Measurements from ENCODE around the gene BATF. TPM values are rescaled to one million over a fixed set of nuclear protein-coding genes. Genes with fewer than 3 reads are reported as not detected.

BATF gene
- polyA plus RNA-seq, 1 of the 3 experiments (the other 2 are of a cell fraction), result not detected

DNA sequence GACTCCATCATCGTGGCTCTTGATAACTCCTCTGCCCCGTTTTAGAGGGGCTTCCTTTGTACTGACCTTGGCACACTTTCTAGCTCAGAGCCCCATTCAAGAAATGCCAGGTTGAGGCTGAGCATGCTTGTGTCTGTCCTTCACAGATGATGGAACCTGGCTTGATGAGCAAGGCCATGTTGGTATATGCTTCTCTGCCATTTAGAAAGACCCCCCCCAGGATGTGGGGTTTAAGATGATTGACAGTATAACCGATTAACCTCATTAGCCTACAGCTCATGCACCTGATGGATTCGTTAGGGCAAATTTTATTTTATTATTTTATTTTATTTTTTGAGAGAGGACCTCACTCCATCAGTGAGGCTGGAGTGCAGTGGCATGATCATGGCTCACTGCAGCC is 21.0 kb downstream of the BATF start:
- Histone ChIP-seq H3K4me3 (ENCODE audit: low read depth in 2 of 2, low read length in 1 of 2) (no peak overlapping the region), H2AFZ (ENCODE audit: low read depth) (no peak overlapping the region), H3K27me3 (ENCODE audit: insufficient read depth) (no peaks in the 10 kb centered on the region), H3F3A (replicated peaks; ENCODE audit: insufficient read depth) (no peaks in the 10 kb centered on the region), H3K9me3 (no peaks in the 10 kb centered on the region), H3K36me3 (replicated peaks in 1 of 2; ENCODE audit: control insufficient read depth in 1 of 2, insufficient read depth in 2 of 2, low read length in 1 of 2) (no peaks in the 10 kb centered on the region), H4K20me1 (ENCODE audit: insufficient read depth) (no peaks in the 10 kb centered on the region), H3K27ac (ENCODE audit: low read depth in 2 of 2, low read length in 1 of 2) (no peak overlapping the region), H3K9ac (no peak overlapping the region), H3K79me2 (ENCODE audit: insufficient read depth) (no peaks in the 10 kb centered on the region), H3K9me2 (no peaks in the 10 kb centered on the region), H3K4me1 (ENCODE audit: control insufficient read depth in 1 of 2, insufficient read depth in 2 of 2, low read depth in 1 of 2, low read length in 1 of 2) (no peaks in the 10 kb centered on the region), H3K4me2 (no peak overlapping the region)
- POLR2A ChIA-PET, result interaction anchor here (0.8 kb wide), 1 partner anchor 11 kb away, joined by 3 read pairs; no protein-coding TSS in a partner anchor
- TF ChIP-seq FOSL2 (IDR thresholded peaks at IDR 0.05; ENCODE audit: borderline replicate concordance, low read depth) (no peak), EP300 (IDR thresholded peaks at IDR 0.05; ENCODE audit: borderline replicate concordance in 1 of 2, low read depth in 1 of 2, low read length in 1 of 2) (no peak), RXRA (IDR thresholded peaks at IDR 0.05; ENCODE audit: borderline replicate concordance, low read depth) (no peak), RFX5 (IDR thresholded peaks at IDR 0.05; ENCODE audit: low read length) (no peak), CTCF (IDR thresholded peaks at IDR 0.05) (no peak), MEF2A (IDR thresholded peaks at IDR 0.05; ENCODE audit: borderline replicate concordance, low read depth) (no peak), IRF3 (IDR thresholded peaks at IDR 0.05; ENCODE audit: low read depth, low read length) (no peak), ELF1 (IDR thresholded peaks at IDR 0.05) (no peak), EZH2phosphoT487 (IDR thresholded peaks at IDR 0.05; ENCODE audit: borderline replicate concordance, low read depth) (no peak)
- TF ChIP-seq, protein P1, sequence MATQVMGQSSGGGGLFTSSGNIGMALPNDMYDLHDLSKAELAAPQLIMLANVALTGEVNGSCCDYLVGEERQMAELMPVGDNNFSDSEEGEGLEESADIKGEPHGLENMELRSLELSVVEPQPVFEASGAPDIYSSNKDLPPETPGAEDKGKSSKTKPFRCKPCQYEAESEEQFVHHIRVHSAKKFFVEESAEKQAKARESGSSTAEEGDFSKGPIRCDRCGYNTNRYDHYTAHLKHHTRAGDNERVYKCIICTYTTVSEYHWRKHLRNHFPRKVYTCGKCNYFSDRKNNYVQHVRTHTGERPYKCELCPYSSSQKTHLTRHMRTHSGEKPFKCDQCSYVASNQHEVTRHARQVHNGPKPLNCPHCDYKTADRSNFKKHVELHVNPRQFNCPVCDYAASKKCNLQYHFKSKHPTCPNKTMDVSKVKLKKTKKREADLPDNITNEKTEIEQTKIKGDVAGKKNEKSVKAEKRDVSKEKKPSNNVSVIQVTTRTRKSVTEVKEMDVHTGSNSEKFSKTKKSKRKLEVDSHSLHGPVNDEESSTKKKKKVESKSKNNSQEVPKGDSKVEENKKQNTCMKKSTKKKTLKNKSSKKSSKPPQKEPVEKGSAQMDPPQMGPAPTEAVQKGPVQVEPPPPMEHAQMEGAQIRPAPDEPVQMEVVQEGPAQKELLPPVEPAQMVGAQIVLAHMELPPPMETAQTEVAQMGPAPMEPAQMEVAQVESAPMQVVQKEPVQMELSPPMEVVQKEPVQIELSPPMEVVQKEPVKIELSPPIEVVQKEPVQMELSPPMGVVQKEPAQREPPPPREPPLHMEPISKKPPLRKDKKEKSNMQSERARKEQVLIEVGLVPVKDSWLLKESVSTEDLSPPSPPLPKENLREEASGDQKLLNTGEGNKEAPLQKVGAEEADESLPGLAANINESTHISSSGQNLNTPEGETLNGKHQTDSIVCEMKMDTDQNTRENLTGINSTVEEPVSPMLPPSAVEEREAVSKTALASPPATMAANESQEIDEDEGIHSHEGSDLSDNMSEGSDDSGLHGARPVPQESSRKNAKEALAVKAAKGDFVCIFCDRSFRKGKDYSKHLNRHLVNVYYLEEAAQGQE (IDR thresholded peaks at IDR 0.05; ENCODE audit: low read depth, low read length), result no peak
- CTCF ChIA-PET, result interaction anchor here (0.9 to 2.0 kb wide), 3 partner anchors 12 to 54 kb away, joined by 3 to 10 read pairs (median 4); no protein-coding TSS in a partner anchor
- DNase-seq, result no peak
- WGBS (ENCODE audit: low lambda C conversion rate), result 55% methylated on average over 4 of the region's 4 CpGs
